Measurements from ENCODE around the gene TAF4.
"Not testable (repeated sequence)": the region's sequence is repeated elsewhere in the genome, so short reads cannot be mapped to it uniquely, and the experiment has no call there.

Gene TAF4

DNA sequence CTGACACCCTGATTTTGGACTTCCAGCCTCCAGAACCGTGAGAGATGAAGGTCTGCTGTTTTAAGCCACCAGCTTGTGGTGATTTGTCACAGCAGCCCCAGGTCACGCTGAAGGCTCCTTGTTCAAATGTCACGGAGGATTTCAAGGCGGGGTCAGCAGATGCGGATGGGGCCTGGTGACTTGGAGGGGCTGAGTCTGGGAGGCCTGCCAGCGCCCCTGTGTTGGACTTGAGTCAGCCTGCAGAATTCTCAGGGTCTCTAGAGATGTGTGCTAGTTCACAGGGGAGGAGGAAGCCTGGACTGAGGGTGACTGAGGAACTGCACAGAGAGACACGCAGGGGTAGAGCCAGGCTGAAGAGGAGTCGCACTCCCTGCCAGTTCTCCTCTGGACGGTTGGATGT, 19.5 kb upstream of the TAF4 start:
- Histone ChIP-seq H3K4me3 (ENCODE audit: low read depth in 1 of 2, low read length in 1 of 2) (no peak overlapping the region), H3K9me3 (no peaks in the 10 kb centered on the region), H3K4me1 (ENCODE audit: control insufficient read depth in 1 of 2, insufficient read depth in 1 of 2, low read depth in 1 of 2, low read length in 1 of 2) (no peaks in the 10 kb centered on the region), H3K27me3 (peaks cover 42% of the 10 kb centered on the region), H3K27ac (no peak overlapping the region), H3K36me3 (no peaks in the 10 kb centered on the region)
- TF ChIP-seq, protein P1, sequence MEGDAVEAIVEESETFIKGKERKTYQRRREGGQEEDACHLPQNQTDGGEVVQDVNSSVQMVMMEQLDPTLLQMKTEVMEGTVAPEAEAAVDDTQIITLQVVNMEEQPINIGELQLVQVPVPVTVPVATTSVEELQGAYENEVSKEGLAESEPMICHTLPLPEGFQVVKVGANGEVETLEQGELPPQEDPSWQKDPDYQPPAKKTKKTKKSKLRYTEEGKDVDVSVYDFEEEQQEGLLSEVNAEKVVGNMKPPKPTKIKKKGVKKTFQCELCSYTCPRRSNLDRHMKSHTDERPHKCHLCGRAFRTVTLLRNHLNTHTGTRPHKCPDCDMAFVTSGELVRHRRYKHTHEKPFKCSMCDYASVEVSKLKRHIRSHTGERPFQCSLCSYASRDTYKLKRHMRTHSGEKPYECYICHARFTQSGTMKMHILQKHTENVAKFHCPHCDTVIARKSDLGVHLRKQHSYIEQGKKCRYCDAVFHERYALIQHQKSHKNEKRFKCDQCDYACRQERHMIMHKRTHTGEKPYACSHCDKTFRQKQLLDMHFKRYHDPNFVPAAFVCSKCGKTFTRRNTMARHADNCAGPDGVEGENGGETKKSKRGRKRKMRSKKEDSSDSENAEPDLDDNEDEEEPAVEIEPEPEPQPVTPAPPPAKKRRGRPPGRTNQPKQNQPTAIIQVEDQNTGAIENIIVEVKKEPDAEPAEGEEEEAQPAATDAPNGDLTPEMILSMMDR (IDR thresholded peaks at IDR 0.05), result no peak

DNA sequence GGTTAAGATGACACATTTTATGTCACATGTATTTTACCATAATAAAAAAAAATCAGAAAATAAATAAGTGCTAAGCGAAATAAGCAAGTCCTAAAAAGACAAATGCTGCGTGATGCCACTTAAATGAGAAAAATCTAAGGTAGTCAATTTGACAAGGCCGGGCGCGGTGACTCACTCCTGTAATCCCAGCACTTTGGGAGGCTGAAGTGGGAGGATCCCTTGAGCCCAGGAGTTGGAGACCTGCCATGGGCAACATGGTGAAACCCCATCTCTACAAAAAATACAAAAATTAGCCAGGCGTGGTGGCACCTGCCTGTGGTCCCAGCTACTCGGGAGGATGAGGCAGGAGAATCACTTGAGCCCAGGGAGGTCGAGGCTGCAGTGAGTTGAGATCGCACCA, 18.5 kb upstream of the TAF4 start:
- not testable (repeated sequence) for H3K4me1 ChIP-seq (ENCODE audit: control insufficient read depth in 1 of 2, insufficient read depth in 1 of 2, low read depth in 1 of 2, low read length in 1 of 2); H3K36me3 ChIP-seq; H3K9me3 ChIP-seq; H3K4me3 ChIP-seq (ENCODE audit: low read depth in 1 of 2, low read length in 1 of 2); H3K27ac ChIP-seq
- peaks cover 32% of the 10 kb centered on the region for H3K27me3 ChIP-seq

DNA sequence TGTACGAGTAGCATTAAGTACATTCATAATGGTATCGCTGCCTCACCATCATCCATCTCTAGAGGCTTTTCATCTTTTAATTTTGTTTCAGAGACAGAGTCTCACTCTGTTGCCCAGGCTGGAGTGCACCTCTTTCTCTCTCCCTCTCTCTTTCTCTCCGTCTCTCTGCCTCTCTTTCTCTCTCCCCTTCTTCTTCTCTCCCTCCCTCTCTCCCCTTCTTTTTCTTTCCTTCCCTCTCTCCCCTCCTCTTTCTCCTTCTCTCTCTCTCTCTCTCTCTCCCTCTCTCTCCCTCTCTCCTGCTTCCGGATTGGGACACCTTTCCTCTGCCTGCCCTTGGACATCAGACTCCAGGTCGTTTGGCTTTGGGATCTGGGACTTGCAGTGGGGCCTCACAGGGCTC, 17.6 kb upstream of the TAF4 start:
- Histone ChIP-seq H3K9me3 (no peaks in the 10 kb centered on the region), H3K36me3 (no peaks in the 10 kb centered on the region), H3K27ac (no peak overlapping the region), H3K4me3 (ENCODE audit: low read depth in 1 of 2, low read length in 1 of 2) (no peak overlapping the region), H3K4me1 (ENCODE audit: control insufficient read depth in 1 of 2, insufficient read depth in 1 of 2, low read depth in 1 of 2, low read length in 1 of 2) (no peaks in the 10 kb centered on the region), H3K27me3 (peaks cover 28% of the 10 kb centered on the region)
- TF ChIP-seq, protein P1 (IDR thresholded peaks at IDR 0.05), result no peak

DNA sequence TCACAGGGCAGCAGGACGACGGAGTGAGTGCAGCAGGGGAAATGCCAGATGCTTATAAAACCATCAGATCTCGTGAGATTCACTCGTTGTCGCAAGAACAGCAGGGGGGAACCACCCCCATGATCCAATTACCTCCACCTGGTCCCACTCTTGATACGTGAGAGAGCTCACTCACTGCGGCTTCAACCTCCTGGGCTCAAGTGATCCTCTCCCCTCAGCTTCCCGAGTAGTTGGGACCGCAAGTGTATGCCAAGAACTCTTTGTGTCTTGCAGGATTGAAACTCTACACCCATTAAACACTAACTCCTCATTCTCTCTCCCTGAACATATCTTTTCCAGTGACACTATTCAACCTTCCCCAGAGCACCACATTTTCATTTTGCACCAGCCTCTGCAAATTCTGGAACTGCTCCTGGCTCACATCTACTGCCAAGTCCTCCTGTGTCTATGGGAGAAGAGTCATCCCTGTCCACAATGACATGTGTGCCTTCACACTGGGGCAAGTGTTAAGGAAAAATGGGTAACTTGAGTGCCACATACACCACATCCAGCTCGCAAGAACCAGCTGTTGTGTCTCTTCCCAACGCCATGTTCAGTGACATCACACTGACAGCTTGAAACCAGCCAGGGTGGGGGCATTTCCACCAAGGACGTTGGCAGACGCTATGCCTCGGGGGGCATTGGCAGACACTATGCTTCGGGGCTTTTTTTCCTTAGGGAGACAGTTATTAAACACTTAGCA, 14.7 kb upstream of the TAF4 start:
- H3K27ac ChIP-seq, result no peak overlapping the region
- H3K36me3 ChIP-seq, result no peaks in the 10 kb centered on the region
- no peak overlapping the region for H3K4me3 ChIP-seq (ENCODE audit: low read depth in 1 of 2, low read length in 1 of 2)
- peaks cover 7% of the 10 kb centered on the region for H3K27me3 ChIP-seq
- H3K4me1 ChIP-seq (ENCODE audit: control insufficient read depth in 1 of 2, insufficient read depth in 1 of 2, low read depth in 1 of 2, low read length in 1 of 2), result no peaks in the 10 kb centered on the region
- peaks cover 6% of the 10 kb centered on the region for H3K9me3 ChIP-seq
- TF ChIP-seq, protein P1 (IDR thresholded peaks at IDR 0.05), result no peak

DNA sequence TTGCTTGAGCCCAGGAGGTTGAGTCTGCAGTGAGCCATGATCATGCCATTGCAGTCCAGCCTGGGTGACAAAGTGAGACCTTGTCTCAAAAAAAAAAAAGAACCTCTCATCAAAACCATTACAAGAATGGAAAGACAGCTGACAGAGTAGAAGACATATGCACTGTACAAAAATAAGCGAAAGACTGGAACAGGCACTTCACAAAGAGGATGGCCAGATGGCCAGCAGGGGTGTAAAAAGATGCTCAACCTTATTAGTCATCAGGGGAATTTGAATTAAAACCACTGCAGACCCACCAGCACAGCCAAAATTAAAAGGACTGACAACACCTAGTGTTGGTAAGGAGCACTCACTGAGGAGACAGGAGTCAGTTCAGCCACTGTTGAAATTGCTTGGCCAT, 13.5 kb upstream of the TAF4 start:
- Histone ChIP-seq H3K36me3 (no peaks in the 10 kb centered on the region), H3K4me1 (ENCODE audit: control insufficient read depth in 1 of 2, insufficient read depth in 1 of 2, low read depth in 1 of 2, low read length in 1 of 2) (no peaks in the 10 kb centered on the region), H3K4me3 (ENCODE audit: low read depth in 1 of 2, low read length in 1 of 2) (no peak overlapping the region), H3K27me3 (peaks cover 3% of the 10 kb centered on the region), H3K9me3 (peaks cover 7% of the 10 kb centered on the region), H3K27ac (no peak overlapping the region)
- TF ChIP-seq, protein P1 (IDR thresholded peaks at IDR 0.05), result no peak

- peaks cover 27% of the 10 kb centered on the region for H3K27me3 ChIP-seq
- H3K9me3 ChIP-seq, result peaks cover 13% of the 10 kb centered on the region
- H3K36me3 ChIP-seq, result no peaks in the 10 kb centered on the region
- no peak overlapping the region for H3K27ac ChIP-seq
- TF ChIP-seq, protein P1 (IDR thresholded peaks at IDR 0.05), result no peak
- H3K4me3 ChIP-seq (ENCODE audit: low read depth in 1 of 2, low read length in 1 of 2), result no peak overlapping the region
- no peaks in the 10 kb centered on the region for H3K4me1 ChIP-seq (ENCODE audit: control insufficient read depth in 1 of 2, insufficient read depth in 1 of 2, low read depth in 1 of 2, low read length in 1 of 2)
These were observed 7.6 kb upstream of the TAF4 start for GRCh38 chr20:62073323-62073722.

- not testable (repeated sequence) for H3K36me3 ChIP-seq; H3K27ac ChIP-seq; H3K4me3 ChIP-seq (ENCODE audit: low read depth in 1 of 2, low read length in 1 of 2)
- H3K4me1 ChIP-seq (ENCODE audit: control insufficient read depth in 1 of 2, insufficient read depth in 1 of 2, low read depth in 1 of 2, low read length in 1 of 2), result peaks cover 10 to 13% of the 10 kb centered on the region in 2 experiments
- peaks cover 40% of the 10 kb centered on the region for H3K27me3 ChIP-seq
- peaks cover 13% of the 10 kb centered on the region for H3K9me3 ChIP-seq
These were observed 6.2 kb upstream of the TAF4 start for GRCh38 chr20:62071669-62072430.

All from neutrophil (primary cell).